H9 (cell line): ENCODE measurements around the gene SLC36A3. TPM values are rescaled to one million over a fixed set of nuclear protein-coding genes. Genes with fewer than 3 reads are reported as not detected.

Experiments
- DNase-seq: peaks from one replicate; pipeline ENCODE4 v3.0.0-alpha.2; 2017
- H2AFZ ChIP-seq: one replicate; pipeline ENCODE4 v1.6.1; 2013; ENCODE audit warnings: mild to moderate bottlenecking, low read length, control low read depth, moderate library complexity
- H2AK5ac ChIP-seq: 2 replicates; pipeline ENCODE4 v1.6.1; 2013; ENCODE audit warnings: low read length, control low read depth, mixed read lengths; ENCODE audit not compliant: insufficient read length
- H2BK120ac ChIP-seq: one replicate; pipeline ENCODE4 v1.6.1; 2013; ENCODE audit warnings: low read depth, mild to moderate bottlenecking, low read length, control low read depth, inconsistent platforms; ENCODE audit not compliant: poor library complexity, severe bottlenecking
- H2BK12ac ChIP-seq: 2 replicates; pipeline ENCODE4 v1.6.1; 2013; ENCODE audit warnings: low read length, control low read depth, mixed read lengths, low read depth; ENCODE audit not compliant: insufficient read length
- H2BK15ac ChIP-seq: 2 replicates; pipeline ENCODE4 v1.6.1; 2013; ENCODE audit warnings: low read depth, low read length, control low read depth
- H2BK20ac ChIP-seq: one replicate; pipeline ENCODE4 v1.6.1; 2013; ENCODE audit warnings: low read depth, mild to moderate bottlenecking, low read length, control low read depth, inconsistent platforms; ENCODE audit not compliant: poor library complexity, severe bottlenecking
- H2BK5ac ChIP-seq: 2 replicates; pipeline ENCODE4 v1.6.1; 2013; ENCODE audit warnings: low read length, control low read depth, mixed read lengths; ENCODE audit not compliant: insufficient read length
- H3K14ac ChIP-seq: 2 replicates; pipeline ENCODE4 v1.6.1; 2013; ENCODE audit warnings: low read length, control low read depth; ENCODE audit not compliant: insufficient read depth
- H3K18ac ChIP-seq: 2 replicates; pipeline ENCODE4 v1.6.1; 2013; ENCODE audit warnings: low read depth, mild to moderate bottlenecking, mixed read lengths, low read length, control low read depth; ENCODE audit not compliant: insufficient read length
- H3K23ac ChIP-seq: 2 replicates; pipeline ENCODE4 v1.6.1; 2013; ENCODE audit warnings: low read length, control low read depth, mixed read lengths, low read depth; ENCODE audit not compliant: insufficient read length
- H3K23me2 ChIP-seq: 2 replicates; pipeline ENCODE4 v1.6.1; 2013; ENCODE audit warnings: low read depth, mild to moderate bottlenecking, mixed read lengths, low read length, control low read depth; ENCODE audit not compliant: insufficient read length, poor library complexity, severe bottlenecking
- H3K27ac ChIP-seq: 2 replicates; pipeline ENCODE4 v1.5.1; 2013; ENCODE audit warnings: low read length, control low read depth, mixed read lengths, low read depth; ENCODE audit not compliant: insufficient read length
- H3K27me3 ChIP-seq: 2 replicates; pipeline ENCODE4 v1.6.1; 2013; ENCODE audit warnings: low read length, control low read depth, inconsistent platforms; ENCODE audit not compliant: insufficient read depth
- H3K4ac ChIP-seq: 2 replicates; pipeline ENCODE4 v1.6.1; 2013; ENCODE audit warnings: low read depth, mild to moderate bottlenecking, control low read depth, inconsistent platforms, low read length, moderate library complexity
- H3K4me1 ChIP-seq: 2 replicates; pipeline ENCODE4 v1.6.1; 2013; ENCODE audit warnings: low read length, control low read depth, inconsistent platforms; ENCODE audit not compliant: insufficient read depth
- H3K4me2 ChIP-seq: 2 replicates; pipeline ENCODE4 v1.6.1; 2013; ENCODE audit warnings: low read length, control low read depth, mixed read lengths; ENCODE audit not compliant: insufficient read length, insufficient read depth
- H3K56ac ChIP-seq: 2 replicates; pipeline ENCODE4 v1.6.1; 2013; ENCODE audit warnings: low read depth, mild to moderate bottlenecking, mixed read lengths, low read length, control low read depth; ENCODE audit not compliant: insufficient read length
- H3K79me1 ChIP-seq: 2 replicates; pipeline ENCODE4 v1.6.1; 2013; ENCODE audit warnings: low read depth, mild to moderate bottlenecking, moderate library complexity, low read length, control low read depth, inconsistent platforms; ENCODE audit not compliant: insufficient read depth, poor library complexity, severe bottlenecking
- H3K79me2 ChIP-seq: 2 replicates; pipeline ENCODE4 v1.6.1; 2013; ENCODE audit warnings: low read length, control low read depth, inconsistent platforms; ENCODE audit not compliant: insufficient read depth
- H3K9ac ChIP-seq: 2 replicates; pipeline ENCODE4 v1.6.1; 2013; ENCODE audit warnings: low read length, control low read depth, mixed read lengths; ENCODE audit not compliant: insufficient read length; ENCODE audit errors: extremely low read depth
- H3K9me3 ChIP-seq: one replicate; pipeline ENCODE4 v1.6.1; 2013; ENCODE audit warnings: low read depth, low read length, inconsistent platforms; ENCODE audit not compliant: control insufficient read depth
- H3T11ph ChIP-seq: one replicate; pipeline ENCODE4 v1.6.1; 2013; ENCODE audit warnings: mild to moderate bottlenecking, low read length, control low read depth, inconsistent platforms
- H4K20me1 ChIP-seq: one replicate; pipeline ENCODE4 v1.6.1; 2013; ENCODE audit not compliant: control insufficient read depth, insufficient read length, insufficient read depth
- H4K5ac ChIP-seq: 2 replicates; pipeline ENCODE4 v1.6.1; 2013; ENCODE audit warnings: low read depth, mild to moderate bottlenecking, mixed read lengths, low read length, control low read depth; ENCODE audit not compliant: insufficient read length
- H4K8ac ChIP-seq: replicated peaks from 2 replicates; pipeline ENCODE4 v1.6.1; 2013; ENCODE audit warnings: low read length, control low read depth, mixed read lengths, low read depth; ENCODE audit not compliant: insufficient read length
- H4K91ac ChIP-seq: 2 replicates; pipeline ENCODE4 v1.6.1; 2013; ENCODE audit warnings: low read depth, mild to moderate bottlenecking, moderate library complexity, mixed read lengths, low read length, control low read depth; ENCODE audit not compliant: insufficient read length
- H3K27ac Mint-ChIP-seq, 3 experiments: 2 replicates in 2 of 3; 3 replicates in 1 of 3; pipeline ENCODE4 v1.8.0; 2020 to 2021; ENCODE audit warnings: mixed read lengths in 3 of 3, mild to moderate bottlenecking in 1 of 3, moderate library complexity in 1 of 3
- H3K27me3 Mint-ChIP-seq: 2 replicates; pipeline ENCODE4 v1.8.0; 2021; ENCODE audit warnings: low read depth, mild to moderate bottlenecking, moderate library complexity, mixed read lengths
- H3K36me3 Mint-ChIP-seq, 3 experiments: 2 replicates in 2 of 3; 3 replicates in 1 of 3; pipeline ENCODE4 v1.8.0; 2020 to 2021; ENCODE audit warnings: low read depth in 3 of 3, mixed read lengths in 3 of 3; ENCODE audit not compliant: insufficient read depth in 1 of 3
- H3K4me1 Mint-ChIP-seq, 2 experiments: 2 replicates each; pipeline ENCODE4 v1.8.0; 2020; ENCODE audit warnings: mixed read lengths in 2 of 2
- H3K4me3 Mint-ChIP-seq, 2 experiments: 2 replicates in 1 of 2; 3 replicates in 1 of 2; pipeline ENCODE4 v1.8.0; 2020 to 2021; ENCODE audit warnings: mild to moderate bottlenecking in 2 of 2, mixed read lengths in 2 of 2, moderate library complexity in 1 of 2
- H3K9me3 Mint-ChIP-seq, 2 experiments: 2 replicates in 1 of 2; 3 replicates in 1 of 2; pipeline ENCODE4 v1.8.0; 2020; ENCODE audit warnings: mild to moderate bottlenecking in 2 of 2, mixed read lengths in 2 of 2, moderate library complexity in 1 of 2
- CTCF ChIP-seq: fragments of 200-600 bp; sonication (generic); conservative IDR thresholded peaks from 3 replicates; pipeline ENCODE4 v1.8.0; 2021; ENCODE audit warnings: antibody characterized with exemption, mild to moderate bottlenecking
- WGBS: extraction: QIAGEN DNeasy Blood & Tissue Kit; methylation state at CpG from one replicate; pipeline ENCODE4 v1.1.7; 2013; ENCODE audit warnings: missing lambda C conversion rate, low lambda C conversion rate, mixed read lengths; ENCODE audit not compliant: insufficient read length; ENCODE audit errors: extremely low coverage; 5-methylcytosine and 5-hydroxymethylcytosine counted together
- total RNA-seq: library from RNA; stranded (reverse); gene quantifications from 2 replicates; pipeline ENCODE4 v1.2.1, GENCODE V29; 2021

SLC36A3 gene
- total RNA-seq, 1 experiment from 2014 or later = not detected

- Histone ChIP-seq H2BK120ac (no peak overlapping the region), H4K20me1 (no peaks in the 10 kb centered on the region), H3K4ac (no peak overlapping the region), H3K9me3 (no peaks in the 10 kb centered on the region), H3K79me1 (no peaks in the 10 kb centered on the region), H2BK15ac (no peak overlapping the region), H3K56ac (no peak overlapping the region), H4K91ac (no peak overlapping the region), H3K14ac (no peak overlapping the region), H3K27me3 (no peaks in the 10 kb centered on the region), H2BK5ac (no peak overlapping the region), H3K79me2 (no peaks in the 10 kb centered on the region), H3K9ac (no peak overlapping the region), H2AFZ (no peak overlapping the region), H2BK12ac (no peak overlapping the region), H2BK20ac (no peak overlapping the region), H3K4me2 (no peak overlapping the region), H3K18ac (no peak overlapping the region), H3K27ac (no peak overlapping the region), H3T11ph (no peak overlapping the region), H4K8ac (no peak overlapping the region), H4K5ac (no peak overlapping the region), H2AK5ac (no peak overlapping the region), H3K23ac (no peak overlapping the region), H3K4me1 (no peaks in the 10 kb centered on the region), H3K23me2 (no peaks in the 10 kb centered on the region)
- Mint-ChIP-seq H3K27ac (no peak overlapping the region), H3K36me3 (no peaks in the 10 kb centered on the region), H3K4me3 (no peak overlapping the region), H3K4me1 (0 out of 4 replicates have a peak, but pooled peaks cover 0 to 5% of the 10 kb centered on the region in 2 experiments), H3K27me3 (peaks cover 9% of the 10 kb centered on the region), H3K9me3 (no peaks in the 10 kb centered on the region)
- WGBS = no CpG with 5 or more reads among the region's 2 CpGs
- no peak for DNase-seq
- no peak for TF ChIP-seq CTCF
Observed at GRCh38 chr5:151275803-151276202, 27.8 kb downstream of the SLC36A3 start.
